Right cardiac atrium (tissue), 5 donors: ENCODE results near the gene DHX34. TPM values are rescaled to one million over a fixed set of nuclear protein-coding genes. Genes with fewer than 3 reads are reported as not detected.

Experiments
- ATAC-seq, 2 donors: fragments of 200-7000 bp; cut with Tn5 transposase; one replicate each; pipeline versions ENCODE4 v1.8.0 to v1.9.1; 2020; ENCODE audit warnings: moderate library complexity in 2 of 2, mild to moderate bottlenecking in 1 of 2
- DNase-seq, 3 donors: peaks; one replicate each; pipeline ENCODE4 v3.0.0-alpha.2; 2020
- H3K27ac ChIP-seq: one replicate; pipeline ENCODE4 v1.5.1; 2013; ENCODE audit warnings: mild to moderate bottlenecking, low read length, control low read depth, moderate library complexity
- H3K27me3 ChIP-seq: one replicate; pipeline ENCODE4 v1.6.1; 2013; ENCODE audit not compliant: control insufficient read depth, insufficient read depth
- H3K4me1 ChIP-seq: one replicate; pipeline ENCODE4 v1.6.1; 2013; ENCODE audit warnings: low read length; ENCODE audit not compliant: control insufficient read depth, insufficient read depth
- H3K4me3 ChIP-seq: one replicate; pipeline ENCODE4 v1.5.1; 2013; ENCODE audit warnings: low read length, control low read depth
- H3K9me3 ChIP-seq: one replicate; pipeline ENCODE4 v1.6.1; 2013; ENCODE audit warnings: low read length; ENCODE audit not compliant: control insufficient read depth
- WGBS: extraction: QIAGEN DNeasy Blood & Tissue Kit; methylation state at CpG from one replicate; pipeline ENCODE4 v1.1.7; 2013; 5-methylcytosine and 5-hydroxymethylcytosine counted together
- intact Hi-C, 4 donors: fragments of 100-400 bp; cut with DNase I; formaldehyde crosslinking; loops; one replicate each; pipeline versions ENCODE4 v1.11.0 to v1.14.0; 2022 to 2023
- polyA plus RNA-seq: library from polyadenylated mRNA; stranded (reverse); fragments of 200-250 nt; gene quantifications from one replicate; pipeline ENCODE4 v1.2.3, GENCODE V29; 2013
- total RNA-seq, 4 donors: library from RNA; stranded (reverse); fragmentation: NEBNext Ultra II Directional; extraction: Animal tissue kit (Norgen Biotek cat#: 25700); gene quantifications; one replicate each; pipeline ENCODE4 v1.2.1, GENCODE V29; 2021
- donor health status: healthy with polysubstance abuse.
- donor health status: DM: no; HTN: yes; CAD: no.
- donor health status: DM: no; HTN: no; CAD: no.
- donor health status: DM: no; HTN: yes; CAD: no; lungs with severe emphysema.
- donor health status: DM: yes; HTN: yes; CAD: no.

Gene DHX34
- total and polyA plus RNA-seq, 5 donors = 5.5 to 8.1 (median 5.6) TPM

DNA sequence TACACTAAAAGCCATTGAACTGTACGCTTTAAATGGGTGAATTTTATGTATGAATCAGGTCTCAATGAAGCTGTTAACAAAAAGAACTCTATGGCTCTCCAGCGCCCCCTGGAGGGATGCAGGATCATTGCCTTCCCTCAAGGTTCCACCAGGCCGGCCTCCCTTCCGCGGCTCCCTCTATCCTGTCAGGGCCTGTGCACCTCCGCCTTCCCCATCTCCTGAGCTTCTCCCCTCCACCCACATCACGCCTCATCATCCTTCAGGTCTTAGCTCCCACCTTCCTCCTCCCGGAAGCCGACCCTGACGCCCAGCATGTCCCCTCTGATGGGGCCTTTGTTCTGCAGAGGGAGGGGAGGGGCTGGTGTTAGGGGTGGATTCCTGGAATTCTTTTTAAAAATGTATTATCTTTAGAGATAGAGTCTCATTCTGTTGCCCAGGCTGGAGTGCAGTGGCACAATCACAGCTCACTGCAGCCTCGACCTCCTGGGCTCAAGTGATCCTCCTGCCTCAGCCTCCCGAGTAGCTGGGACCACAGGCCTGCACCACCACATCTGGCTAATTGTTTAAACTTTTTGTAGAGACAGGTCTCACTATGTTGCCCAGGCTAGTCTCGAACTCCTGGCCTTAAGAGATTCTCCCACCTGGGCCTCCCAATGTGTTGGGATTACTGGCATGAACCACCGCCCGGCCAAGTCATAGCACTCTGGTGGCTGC lies 42.6 kb downstream of the DHX34 start:
- peak; percentile 43 to 77 for ATAC-seq
- Histone ChIP-seq H3K9me3 (no peaks in the 10 kb centered on the region), H3K4me1 (no peaks in the 10 kb centered on the region), H3K27me3 (no peaks in the 10 kb centered on the region), H3K4me3 (no peak overlapping the region), H3K27ac (no peak overlapping the region)
- intact Hi-C loops = loop anchor here in 3 of 4 donors (2.0 to 5.0 kb wide), 3 partner anchors 94 to 97 kb away; no protein-coding TSS in a partner anchor
- DNase-seq = peak; percentile 69 to 87 (median 82)
- whole genome bisulfite sequencing = 33% methylated on average over 15 of the region's 15 CpGs

GRCh38 chr19:47398707-47399597 lies 49.8 kb downstream of the DHX34 start:
- Histone ChIP-seq H3K9me3 (no peaks in the 10 kb centered on the region), H3K4me3 (no peak overlapping the region), H3K27me3 (no peaks in the 10 kb centered on the region), H3K27ac (no peak overlapping the region), H3K4me1 (no peaks in the 10 kb centered on the region)
- DNase-seq (no peak), ATAC-seq (no peak)
- intact Hi-C loops = no loop called here
- WGBS = 42% methylated on average over 24 of the region's 24 CpGs

DNA sequence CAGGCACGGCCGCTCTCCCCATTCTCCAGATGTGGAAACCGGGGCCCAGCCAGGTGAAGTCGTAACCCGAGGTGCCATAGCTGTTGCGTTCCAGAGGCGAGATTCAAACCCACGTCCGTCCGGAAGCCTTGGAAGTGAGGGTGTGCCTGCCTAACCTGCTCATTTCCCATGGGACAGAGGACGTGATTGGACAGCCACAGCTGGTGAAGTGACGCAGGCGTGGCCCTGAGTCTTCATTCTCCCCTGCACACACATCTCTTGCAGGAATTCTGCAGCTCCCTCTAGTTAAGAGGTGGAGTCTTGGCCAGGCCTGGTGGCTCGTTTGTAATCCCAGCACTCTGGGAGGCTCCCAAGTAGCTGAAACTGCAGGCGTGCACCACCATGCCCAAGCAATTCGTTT lies 53.4 kb downstream of the DHX34 start:
- no peaks in the 10 kb centered on the region for H3K4me1 ChIP-seq
- H3K27me3 ChIP-seq = no peaks in the 10 kb centered on the region
- intact Hi-C loops = no loop called here
- no peaks in the 10 kb centered on the region for H3K9me3 ChIP-seq
- 79% methylated on average over 16 of the region's 16 CpGs for WGBS
- no peak overlapping the region for H3K27ac ChIP-seq
- H3K4me3 ChIP-seq = no peak overlapping the region
- DNase-seq (no peak), ATAC-seq (no peak)

DNA sequence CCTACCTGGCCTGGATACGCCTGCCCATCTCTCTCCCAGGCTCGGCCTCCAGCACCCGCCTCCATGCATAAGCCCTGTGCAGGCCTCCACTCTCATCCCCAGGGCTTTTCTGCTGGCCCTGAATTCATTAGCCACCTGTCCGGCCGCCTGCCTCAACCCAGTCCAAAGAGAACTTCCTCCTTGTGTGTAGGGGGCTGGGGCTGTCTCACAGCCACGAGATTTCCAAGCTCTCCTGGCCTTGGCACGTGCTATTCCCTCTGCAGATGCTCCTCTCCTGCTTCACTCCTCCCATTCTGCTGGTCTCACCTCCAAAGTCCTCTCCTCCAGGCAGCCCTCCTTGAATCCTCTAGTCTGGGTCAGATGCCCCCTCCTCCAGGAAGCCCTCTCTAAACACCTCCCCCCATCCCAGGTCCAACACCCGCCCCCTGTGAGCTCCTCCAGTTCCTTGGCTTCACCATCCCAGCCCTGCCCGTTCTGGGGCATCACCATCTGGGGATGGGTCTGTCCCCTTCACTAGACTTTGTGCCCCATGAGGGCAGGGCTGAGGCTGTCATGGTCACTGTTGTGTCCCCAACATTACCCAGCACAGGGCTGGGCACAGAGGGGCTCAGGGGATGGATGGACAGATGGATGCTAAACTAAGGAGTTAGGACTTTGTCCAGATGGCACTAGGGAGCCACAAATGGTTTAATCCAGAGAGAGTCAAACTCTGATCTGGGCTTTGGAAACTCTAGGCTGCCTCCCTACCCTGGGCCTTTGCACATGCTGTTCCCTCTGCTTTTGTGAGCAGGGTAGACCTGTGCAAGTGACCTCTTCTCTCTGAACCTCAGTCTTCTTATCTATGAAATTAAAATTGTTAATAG lies 55.5 kb downstream of the DHX34 start:
- Histone ChIP-seq H3K4me1 (no peaks in the 10 kb centered on the region), H3K9me3 (no peaks in the 10 kb centered on the region), H3K27me3 (no peaks in the 10 kb centered on the region), H3K27ac (no peak overlapping the region), H3K4me3 (no peak overlapping the region)
- no peak for DNase-seq
- ATAC-seq = peak in 1 of 2 donors; percentile 11
- intact Hi-C loops = no loop called here
- 77% methylated on average over 9 of the region's 9 CpGs for WGBS

- no peaks in the 10 kb centered on the region for H3K4me1 ChIP-seq
- intact Hi-C loops = no loop called here
- WGBS = 91% methylated on average over 4 of the region's 4 CpGs
- H3K27ac ChIP-seq = no peak overlapping the region
- ATAC-seq = no peak
- H3K27me3 ChIP-seq = no peaks in the 10 kb centered on the region
- no peak for DNase-seq
- H3K4me3 ChIP-seq = no peak overlapping the region
- H3K9me3 ChIP-seq = no peaks in the 10 kb centered on the region
Observed at GRCh38 chr19:47405197-47405550, 56.1 kb downstream of the DHX34 start.

- no peaks in the 10 kb centered on the region for H3K9me3 ChIP-seq
- DNase-seq (no peak), ATAC-seq (no peak)
- no peaks in the 10 kb centered on the region for H3K27me3 ChIP-seq
- no peaks in the 10 kb centered on the region for H3K4me1 ChIP-seq
- no peak overlapping the region for H3K4me3 ChIP-seq
- WGBS = 97% methylated on average over 5 of the region's 5 CpGs
- intact Hi-C loops = no loop called here
- H3K27ac ChIP-seq = no peak overlapping the region
Observed at GRCh38 chr19:47405854-47406417, 56.8 kb downstream of the DHX34 start.

GRCh38 chr19:47406711-47407416 lies 57.7 kb downstream of the DHX34 start:
- ATAC-seq = peak; percentile 39
- H3K27ac ChIP-seq = no peak overlapping the region
- H3K27me3 ChIP-seq = no peaks in the 10 kb centered on the region
- no peak for DNase-seq
- no peak overlapping the region for H3K4me3 ChIP-seq
- no peaks in the 10 kb centered on the region for H3K9me3 ChIP-seq
- WGBS = 22% methylated on average over 46 of the region's 47 CpGs
- no peaks in the 10 kb centered on the region for H3K4me1 ChIP-seq
- intact Hi-C loops = no loop called here

- Histone ChIP-seq H3K4me1 (no peaks in the 10 kb centered on the region), H3K9me3 (no peaks in the 10 kb centered on the region), H3K4me3 (no peak overlapping the region), H3K27ac (no peak overlapping the region), H3K27me3 (no peaks in the 10 kb centered on the region)
- no peak for DNase-seq
- ATAC-seq = no peak
- WGBS = 29% methylated on average over 14 of the region's 14 CpGs
- intact Hi-C loops = no loop called here
Observed at GRCh38 chr19:47407417-47407774, 58.3 kb downstream of the DHX34 start.

DNA sequence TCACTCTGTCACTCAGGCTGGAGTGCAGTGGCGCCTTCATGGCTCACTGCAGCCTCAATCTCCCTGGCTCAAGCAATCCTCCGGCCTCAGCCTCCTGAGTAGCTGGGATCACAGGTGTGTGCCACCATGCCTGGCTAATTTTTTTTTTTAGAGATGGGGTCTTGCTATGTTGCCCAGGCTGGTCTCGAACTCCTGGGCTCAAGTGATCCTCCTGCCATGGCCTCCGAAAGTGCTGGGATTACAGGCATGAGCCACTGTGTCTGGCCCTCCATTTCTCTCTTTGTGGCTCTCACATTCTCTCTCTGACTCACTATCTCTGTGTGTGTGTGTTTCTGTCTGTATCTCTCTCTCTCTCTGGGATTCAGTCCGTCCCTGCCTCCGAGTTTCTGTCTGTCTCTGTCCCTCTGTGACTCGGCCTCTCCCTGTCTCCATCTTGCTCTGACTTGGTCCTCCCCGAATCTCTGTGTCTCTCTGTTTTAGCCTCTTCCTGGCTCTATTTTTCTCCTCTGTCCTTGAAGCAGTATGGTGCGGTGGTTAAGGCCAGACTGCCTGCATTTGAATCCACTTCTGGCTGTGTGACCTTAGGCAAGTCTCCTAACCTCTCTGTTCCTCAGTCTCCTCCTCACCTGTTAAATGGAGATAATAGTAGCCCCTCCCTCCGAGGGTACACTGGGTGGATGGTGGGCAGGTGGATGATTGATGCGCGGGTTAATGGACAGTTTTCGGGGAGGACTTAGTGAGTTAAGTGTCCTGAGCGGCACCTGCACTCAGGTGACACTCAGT lies 59.2 kb downstream of the DHX34 start:
- no peak for DNase-seq
- no peaks in the 10 kb centered on the region for H3K4me1 ChIP-seq
- H3K9me3 ChIP-seq = no peaks in the 10 kb centered on the region
- intact Hi-C loops = no loop called here
- no peaks in the 10 kb centered on the region for H3K27me3 ChIP-seq
- ATAC-seq = no peak
- H3K4me3 ChIP-seq = no peak overlapping the region
- no peak overlapping the region for H3K27ac ChIP-seq
- 92% methylated on average over 14 of the region's 14 CpGs for WGBS

- WGBS = 80% methylated on average over 8 of the region's 8 CpGs
- Histone ChIP-seq H3K4me3 (no peak overlapping the region), H3K27ac (no peak overlapping the region), H3K27me3 (no peaks in the 10 kb centered on the region), H3K4me1 (no peaks in the 10 kb centered on the region), H3K9me3 (no peaks in the 10 kb centered on the region)
- DNase-seq = no peak
- intact Hi-C loops = no loop called here
- no peak for ATAC-seq
Observed at GRCh38 chr19:47411101-47411500, 62.0 kb downstream of the DHX34 start.
